H54 (cell line): ENCODE data around the gene FNDC10.
"Not testable (repeated sequence)": the region's sequence is repeated elsewhere in the genome, so short reads cannot be mapped to it uniquely, and the experiment has no call there.

Experiments
- DNase-seq: peaks from one replicate; pipeline ENCODE4 v3.0.0; 2011; ENCODE audit warnings: low spot score, mixed read lengths; ENCODE audit not compliant: insufficient read length
- FAIRE-seq: peaks from 3 replicates; lab custom pipeline; 2011; peaks lifted over from hg19 to GRCh38; lab: Jason Lieb, UNC
- POLR2A ChIP-seq: IDR thresholded peaks from 2 replicates; pipeline ENCODE4 v1.6.1; 2011; ENCODE audit warnings: low read depth, mild to moderate bottlenecking, low read length

The FNDC10 gene

DNA sequence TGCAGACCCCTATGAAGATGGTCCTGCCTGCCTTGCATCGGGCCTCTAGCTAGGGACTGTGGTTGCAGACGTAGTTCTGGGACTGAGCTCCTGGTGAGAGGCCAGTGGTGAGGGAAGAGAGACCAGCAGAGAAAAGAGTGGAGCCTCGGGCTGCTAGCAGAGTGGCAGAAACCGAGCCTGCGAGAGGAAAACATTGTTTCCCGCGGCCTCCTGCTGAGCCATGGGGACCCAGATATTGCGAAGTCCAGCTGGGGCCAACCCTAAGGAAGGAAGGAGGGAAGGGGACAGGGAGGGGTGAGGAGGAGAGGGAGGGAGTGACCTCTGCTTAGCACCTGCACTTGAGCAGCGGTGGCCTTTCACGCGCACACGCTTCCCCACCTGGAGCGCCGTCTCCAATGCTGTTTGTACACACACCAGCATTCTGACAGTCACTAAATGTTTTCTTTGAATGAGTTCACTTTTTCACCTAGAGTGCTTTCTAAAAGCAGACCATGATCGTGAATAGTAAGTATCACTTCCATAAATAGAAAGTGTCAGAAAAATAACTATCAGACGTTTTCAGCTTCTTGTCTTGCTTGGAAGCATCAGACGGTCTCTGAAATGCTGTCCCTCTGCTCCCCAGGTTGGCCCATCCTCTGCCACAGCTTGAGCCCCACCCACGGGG lies 2.5 kb upstream of the FNDC10 start:
- no peak for TF ChIP-seq POLR2A
- no peak for FAIRE-seq

DNA sequence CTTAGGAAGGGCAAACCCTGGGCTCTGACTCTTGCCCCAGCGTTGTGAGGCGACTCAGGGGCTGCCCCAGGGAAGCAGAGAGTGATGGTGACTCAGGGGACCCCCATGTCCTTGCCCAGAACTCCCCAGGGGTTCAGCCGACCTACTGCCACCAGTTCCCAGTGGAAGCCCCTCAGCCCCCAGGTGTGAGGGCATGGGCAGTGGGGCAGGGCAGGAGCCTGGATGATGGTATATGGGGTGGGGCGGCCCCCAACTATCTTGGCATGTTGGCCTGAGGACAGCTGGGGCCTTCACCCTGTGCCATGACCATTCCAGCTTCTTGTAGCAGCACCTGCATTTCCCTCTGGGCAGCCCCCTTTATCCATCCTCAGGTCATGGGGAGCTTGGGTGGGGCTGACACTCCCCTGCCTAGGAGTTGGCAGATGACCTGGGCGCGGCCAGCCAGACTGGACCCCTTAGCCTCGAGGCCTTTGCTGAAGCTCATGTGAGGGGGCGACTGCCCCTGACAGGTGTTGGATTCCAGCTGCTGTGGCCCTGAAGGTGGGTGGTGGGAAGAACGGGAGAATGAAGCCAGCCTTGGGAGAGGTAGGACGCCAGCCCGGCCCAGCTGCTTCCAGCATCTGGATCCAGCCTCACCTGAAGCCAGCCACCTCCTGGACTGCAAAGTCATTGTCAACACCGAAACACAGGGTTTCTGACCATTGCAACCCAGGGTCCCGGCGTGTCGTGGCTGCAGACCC lies 1.8 kb upstream of the FNDC10 start:
- DNase-seq (no peak), FAIRE-seq (no peak)
- TF ChIP-seq POLR2A = no peak

More for the DNA sequence above, 2.5 kb upstream of the FNDC10 start:
- DNase-seq = no peak

DNA sequence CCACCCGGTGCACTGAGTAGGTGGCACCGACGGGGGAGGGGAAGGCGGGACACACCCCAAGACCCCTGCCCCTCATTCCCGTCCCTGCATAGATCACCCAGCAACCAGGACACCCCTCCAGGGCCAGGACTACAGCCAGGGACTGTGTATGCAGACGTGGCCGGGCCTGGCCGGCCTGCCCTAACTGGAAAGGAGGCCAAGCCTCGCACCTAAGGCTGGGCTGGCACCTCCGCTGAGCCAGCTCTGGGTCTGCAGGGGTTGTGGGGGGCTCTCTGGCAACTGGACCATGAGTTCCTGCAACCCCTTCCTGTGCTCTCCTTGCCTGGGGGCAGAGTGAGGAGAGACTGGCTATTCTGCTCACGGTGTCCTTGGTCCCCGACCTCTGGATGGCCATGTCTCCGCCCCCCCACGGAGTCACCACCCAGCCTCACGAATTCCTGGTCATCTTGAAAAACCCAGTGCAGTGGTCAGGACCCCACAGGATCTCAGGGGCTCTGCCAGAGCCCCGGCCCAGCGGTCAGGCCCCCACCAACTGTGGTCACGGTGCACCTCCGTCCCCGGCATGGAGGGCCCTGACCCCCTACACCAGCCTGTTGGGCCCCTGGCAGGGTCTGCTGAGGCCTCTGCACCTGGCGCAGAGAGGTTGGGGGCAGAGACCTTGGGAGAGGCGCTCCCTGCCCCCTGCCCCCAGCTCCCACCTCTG lies 1.1 kb upstream of the FNDC10 start:
- no peak for FAIRE-seq

DNA sequence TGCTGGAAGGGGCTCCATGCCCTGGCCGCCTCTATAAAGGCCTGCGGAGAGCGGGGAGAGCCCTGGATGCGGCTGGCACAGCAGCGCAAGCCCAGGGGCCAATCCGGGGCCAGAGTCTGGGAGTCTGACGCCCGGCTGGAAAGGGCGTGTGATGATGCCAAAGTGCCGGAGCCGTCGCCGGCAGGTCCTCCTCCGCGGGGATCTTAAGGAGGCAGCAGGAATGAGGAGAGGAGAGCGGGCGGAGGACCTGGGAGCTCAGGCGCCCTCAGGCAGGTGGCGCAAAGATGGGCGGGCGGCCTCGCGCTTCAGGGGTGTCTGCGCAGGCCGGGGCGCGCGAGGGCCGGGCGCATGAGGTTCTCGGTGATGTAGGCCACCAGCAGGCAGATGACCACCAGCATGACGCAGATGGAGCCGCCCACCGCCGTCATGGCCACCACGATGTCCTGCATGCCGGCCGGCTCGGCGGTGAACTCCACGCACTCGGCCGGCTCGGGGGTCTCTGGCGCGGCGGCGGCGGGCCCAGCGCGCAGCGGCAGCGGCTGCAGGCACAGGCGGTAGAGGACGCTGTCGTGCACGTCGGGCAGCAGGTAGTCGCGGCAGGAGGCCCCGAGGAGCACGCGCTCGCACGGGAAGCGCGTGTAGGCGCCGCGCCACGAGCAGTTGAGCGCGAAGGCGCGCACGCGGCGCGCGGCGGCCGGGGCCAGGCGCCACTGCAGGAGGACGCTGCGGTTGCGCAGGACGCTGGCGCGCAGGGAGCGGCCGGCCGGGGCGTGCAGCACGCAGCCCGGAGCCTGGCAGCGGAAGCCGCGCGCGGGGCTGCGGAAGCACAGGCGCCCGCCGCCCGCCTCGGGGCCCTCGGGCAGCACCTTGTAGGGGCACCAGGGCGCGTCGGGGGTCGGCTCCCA lies 653 bp downstream of the FNDC10 start:
- no peak for FAIRE-seq
- no peak for DNase-seq
- no peak for TF ChIP-seq POLR2A

More for the DNA sequence above, 1.1 kb upstream of the FNDC10 start:
- no peak for TF ChIP-seq POLR2A
- DNase-seq = no peak

- no peak for FAIRE-seq
- no peak for TF ChIP-seq POLR2A
- no peak for DNase-seq
Observed at GRCh38 chr1:1598720-1599029, 1.3 kb downstream of the FNDC10 start.

- DNase-seq (no peak), FAIRE-seq (no peak)
- no peak for TF ChIP-seq POLR2A
Observed at GRCh38 chr1:1598051-1598719, 1.8 kb downstream of the FNDC10 start.

- no peak for TF ChIP-seq POLR2A
- FAIRE-seq (no peak), DNase-seq (no peak)
Observed at GRCh38 chr1:1597275-1597930, 2.5 kb downstream of the FNDC10 start.

GRCh38 chr1:1596493-1597274 lies 3.3 kb downstream of the FNDC10 start:
- FAIRE-seq (no peak), DNase-seq (no peak)
- TF ChIP-seq POLR2A = no peak

DNA sequence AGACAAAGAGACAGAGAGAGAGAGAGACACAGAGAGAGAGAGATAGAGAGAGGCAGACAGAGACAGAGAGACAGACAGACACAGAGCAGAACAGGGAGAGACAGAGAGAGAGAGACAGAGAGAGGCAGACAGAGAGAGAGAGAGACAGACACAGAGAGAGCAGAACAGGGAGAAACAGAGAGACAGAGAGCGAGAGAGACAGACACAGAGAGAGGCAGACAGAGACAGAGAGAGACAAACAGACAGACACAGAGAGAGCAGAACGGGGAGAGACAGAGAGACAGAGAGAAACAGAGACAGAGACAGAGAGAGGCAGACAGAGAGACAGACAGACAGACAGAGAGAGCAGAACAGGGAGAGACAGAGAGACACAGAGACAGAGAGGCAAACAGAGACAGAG lies 4.6 kb downstream of the FNDC10 start:
- not testable (repeated sequence) for FAIRE-seq, DNase-seq

- FAIRE-seq = no peak
- no peak for DNase-seq
- TF ChIP-seq POLR2A = no peak
Observed at GRCh38 chr1:1594602-1595260, 5.2 kb downstream of the FNDC10 start.

DNA sequence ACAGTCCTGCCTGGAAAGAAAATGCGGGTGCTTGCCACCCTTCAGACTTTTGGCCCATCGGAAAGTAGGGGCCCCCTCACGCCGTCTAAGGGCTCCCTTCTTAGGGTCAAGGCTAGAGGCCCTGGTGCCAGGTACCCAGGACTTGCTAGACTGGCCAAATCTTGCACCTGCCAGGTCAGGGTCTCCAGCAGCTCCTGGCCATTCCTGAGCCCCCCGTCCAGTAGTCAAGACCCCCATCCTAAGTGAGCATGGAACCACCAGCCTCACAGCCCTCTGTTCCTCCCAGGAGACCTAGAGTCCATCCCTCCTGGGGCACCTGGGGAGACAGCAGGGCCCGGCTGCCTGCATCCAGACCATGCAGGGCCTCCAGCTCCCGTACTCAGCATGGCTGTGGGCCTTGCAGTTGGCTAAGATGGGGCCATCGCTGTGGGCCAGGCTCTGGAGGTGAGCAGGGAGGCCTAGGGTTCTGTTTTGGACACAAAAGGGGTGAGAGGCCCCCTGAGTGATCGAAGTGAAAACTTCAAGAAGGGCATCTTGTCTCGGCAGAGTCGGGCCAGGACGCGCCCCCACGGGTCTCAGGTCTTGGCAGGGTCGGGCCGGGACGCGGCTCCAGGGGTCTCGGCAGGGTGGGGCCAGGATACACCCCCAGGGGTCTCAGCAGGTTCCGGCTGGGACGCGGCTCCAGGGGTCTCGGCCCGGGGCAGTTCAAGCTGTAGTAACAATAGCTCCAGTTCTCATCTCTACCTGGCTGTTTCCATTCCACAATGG lies 5.9 kb downstream of the FNDC10 start:
- no peak for DNase-seq
- no peak for TF ChIP-seq POLR2A
- FAIRE-seq = no peak

GRCh38 chr1:1591452-1591851 lies 8.5 kb downstream of the FNDC10 start:
- no peak for TF ChIP-seq POLR2A
- FAIRE-seq (no peak), DNase-seq (no peak)
